ENCODE data around the gene NRSN2. TPM values are rescaled to one million over a fixed set of nuclear protein-coding genes. Genes with fewer than 3 reads are reported as not detected.

NRSN2 gene
- total and polyA plus RNA-seq, 2 of the 4 experiments (the other 2 are of a cell fraction), result 9.9 to 101 TPM

DNA sequence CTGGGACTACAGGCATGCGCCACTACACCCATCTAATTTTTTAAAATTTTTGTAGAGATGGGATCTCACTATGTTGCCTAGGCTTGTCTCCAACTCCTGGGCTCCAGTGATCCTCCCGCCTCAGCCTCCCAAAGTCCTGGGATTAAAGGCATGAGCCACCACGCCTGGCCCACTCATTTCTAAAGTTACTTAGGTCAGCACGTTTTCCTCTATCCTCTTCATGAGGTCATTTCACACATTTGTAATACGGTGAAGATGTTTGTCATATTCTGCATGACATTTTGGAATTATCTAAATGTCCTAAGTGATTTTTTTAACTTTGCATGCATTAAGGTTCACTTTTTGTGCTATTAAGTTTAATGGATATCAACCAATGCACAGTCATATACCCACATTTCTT lies 33.5 kb upstream of the NRSN2 start:
- Histone ChIP-seq H3K79me1 (ENCODE audit: low read depth in 1 of 2, low read length in 2 of 2) (peaks cover 0 to 4% of the 10 kb centered on the region in 2 experiments; a peak in 1 of 4 replicates), H4K91ac (ENCODE audit: insufficient read depth, low read depth, low read length) (no peak overlapping the region), H3K9ac (ENCODE audit: low read depth, low read length) (no peak overlapping the region), H3K4me3 (ENCODE audit: insufficient read depth, low read depth, low read length) (no peak overlapping the region), H3K9me3 (ENCODE audit: control insufficient read depth, insufficient read depth, low read length) (no peaks in the 10 kb centered on the region), H3K56ac (ENCODE audit: extremely low read depth, insufficient read depth, low read length) (no peak overlapping the region), H3K23ac (ENCODE audit: low read depth, low read length) (no peak overlapping the region), H3K27ac (ENCODE audit: insufficient read depth, low read length) (no peak overlapping the region), H3K9me1 (ENCODE audit: insufficient read depth, low read length) (peaks cover 3% of the 10 kb centered on the region; the same call in 1 of the 2 replicates), H3K14ac (replicated peaks; ENCODE audit: low read depth, low read length) (no peak overlapping the region), H3K18ac (ENCODE audit: low read depth, low read length) (no peak overlapping the region), H2BK15ac (ENCODE audit: low read depth, low read length) (no peak overlapping the region), H2AK9ac (replicated peaks; ENCODE audit: low read depth, low read length, poor library complexity) (no peak overlapping the region), H2BK20ac (ENCODE audit: low read depth, low read length) (no peak overlapping the region), H2AK5ac (ENCODE audit: low read depth, low read length) (no peak overlapping the region), H4K5ac (ENCODE audit: low read depth, low read length) (no peak overlapping the region), H3K4ac (ENCODE audit: low read depth, low read length) (no peak overlapping the region), H3K4me1 (ENCODE audit: control insufficient read depth, insufficient read depth, low read length) (peaks cover 17% of the 10 kb centered on the region), H3K4me2 (ENCODE audit: low read depth, low read length) (no peak overlapping the region), H3K27me3 (ENCODE audit: control insufficient read depth, insufficient read depth, low read length) (no peaks in the 10 kb centered on the region), H4K20me1 (ENCODE audit: insufficient read depth, low read length) (no peaks in the 10 kb centered on the region), H3K36me3 (ENCODE audit: control insufficient read depth, insufficient read depth, low read length) (no peaks in the 10 kb centered on the region), H2AFZ (replicated peaks; ENCODE audit: low read length, poor library complexity) (no peak overlapping the region), H4K8ac (ENCODE audit: low read depth in 2 of 2, low read length in 2 of 2) (no peak overlapping the region), H2BK5ac (ENCODE audit: low read depth, low read length, poor library complexity, severe bottlenecking) (no peak overlapping the region), H2BK120ac (ENCODE audit: low read depth, low read length) (no peak overlapping the region)
- in situ Hi-C loops (cut with MboI; ENCODE audit: low sequenced_read_pairs), result no loop called here
- TF ChIP-seq CEBPB (IDR thresholded peaks at IDR 0.05; ENCODE audit: low read depth, low read length), result no peak
- peak; percentile 31; the same call in 1 of the 2 replicates for TF ChIP-seq MAFK (IDR thresholded peaks at IDR 0.05; ENCODE audit: low read depth, low read length)
- no CpG with 5 or more reads among the region's 5 CpGs for WGBS, 2 experiments (ENCODE audit: extremely low coverage in 2 of 2, insufficient read length in 1 of 2)
- ChIA-PET CTCF (no interaction called here), POLR2A (ENCODE audit: unreplicated experiment) (no interaction called here)
- dilution Hi-C loops (cut with HindIII; ENCODE audit: low sequenced_read_pairs, unreplicated experiment), result no loop called here
- BruUV-seq (replicated peaks), result no TSS peak
- no peak for ATAC-seq (ENCODE audit: low read depth)
- intact Hi-C loops (cut with micrococcal nuclease), result no loop called here
- no peak for DNase-seq

Measured in IMR-90 (cell line).